Keratinocyte (primary cell): ENCODE data around the gene VPS18. TPM values are rescaled to one million over a fixed set of nuclear protein-coding genes. Genes with fewer than 3 reads are reported as not detected.

ENCODE experiments used
- DNase-seq: peaks from one replicate; pipeline ENCODE4 v3.0.0-alpha.2; 2011; ENCODE audit warnings: low read depth, missing footprints, low spot score
- FAIRE-seq: peaks from 2 replicates; lab custom pipeline; 2011; peaks lifted over from hg19 to GRCh38; lab: Jason Lieb, UNC
- H2AFZ ChIP-seq: 2 replicates; pipeline ENCODE4 v1.6.0; 2012; ENCODE audit warnings: low read length, control low read depth, inconsistent platforms; ENCODE audit not compliant: control insufficient read depth
- H3K27ac ChIP-seq: 2 replicates; pipeline ENCODE4 v1.5.1; 2011; ENCODE audit warnings: low read length; ENCODE audit not compliant: control insufficient read depth, insufficient read depth
- H3K27me3 ChIP-seq: 3 replicates; pipeline ENCODE4 v1.6.0; 2011; ENCODE audit warnings: low read length; ENCODE audit not compliant: control insufficient read depth, insufficient read depth; ENCODE audit errors: extremely low read depth
- H3K36me3 ChIP-seq, 2 experiments: 2 replicates in 1 of 2; 3 replicates in 1 of 2; pipeline ENCODE4 v1.5.1; 2011; ENCODE audit warnings: low read length in 2 of 2, mild to moderate bottlenecking in 1 of 2; ENCODE audit not compliant: control insufficient read depth in 2 of 2, insufficient read depth in 2 of 2; ENCODE audit errors: extremely low read depth in 1 of 2
- H3K4me1 ChIP-seq: 3 replicates; pipeline ENCODE4 v1.5.1; 2011; ENCODE audit warnings: low read length; ENCODE audit not compliant: control insufficient read depth, insufficient read depth; ENCODE audit errors: extremely low read depth
- H3K4me2 ChIP-seq: 3 replicates; pipeline ENCODE4 v1.6.0; 2011; ENCODE audit warnings: low read depth, low read length; ENCODE audit not compliant: control insufficient read depth, insufficient read depth; ENCODE audit errors: extremely low read depth
- H3K4me3 ChIP-seq, 3 experiments: fragments of 200-600 bp in 1 of 3; sonication (generic) in 1 of 3; 2 replicates in 2 of 3; 3 replicates in 1 of 3; pipeline ENCODE4 v1.5.1; 2011 to 2016; ENCODE audit warnings: low read length in 3 of 3, mild to moderate bottlenecking in 3 of 3, control low read depth in 2 of 3, inconsistent platforms in 1 of 3, low read depth in 1 of 3, mixed read lengths in 1 of 3, mixed run types in 1 of 3, moderate library complexity in 1 of 3; ENCODE audit not compliant: control insufficient read depth in 2 of 3, insufficient read depth in 2 of 3; ENCODE audit errors: extremely low read depth in 1 of 3
- H3K79me2 ChIP-seq: 2 replicates; pipeline ENCODE4 v1.6.0; 2012; ENCODE audit warnings: low read length; ENCODE audit not compliant: control insufficient read depth, insufficient read depth
- H3K9ac ChIP-seq: 3 replicates; pipeline ENCODE4 v1.6.0; 2011; ENCODE audit warnings: low read length; ENCODE audit not compliant: control insufficient read depth, insufficient read depth; ENCODE audit errors: extremely low read depth
- H3K9me1 ChIP-seq: 3 replicates; pipeline ENCODE4 v1.6.0; 2011; ENCODE audit warnings: low read length; ENCODE audit not compliant: control insufficient read depth, insufficient read depth; ENCODE audit errors: extremely low read depth
- H3K9me3 ChIP-seq: 2 replicates; pipeline ENCODE4 v1.5.1; 2012; ENCODE audit warnings: low read depth, low read length; ENCODE audit not compliant: control insufficient read depth
- H4K20me1 ChIP-seq: 3 replicates; pipeline ENCODE4 v1.6.0; 2011; ENCODE audit warnings: low read length; ENCODE audit not compliant: control insufficient read depth, insufficient read depth; ENCODE audit errors: extremely low read depth
- CTCF ChIP-seq, 3 experiments: IDR thresholded peaks in 1 of 3; conservative IDR thresholded peaks in 1 of 3; optimal IDR thresholded peaks in 1 of 3; 2 replicates in 2 of 3; 3 replicates in 1 of 3; pipeline versions ENCODE3 to v1.5.1; 2011; ENCODE audit warnings: low read length in 3 of 3, mild to moderate bottlenecking in 3 of 3, moderate library complexity in 2 of 3, control low read depth in 1 of 3, inconsistent platforms in 1 of 3; ENCODE audit not compliant: insufficient read depth in 2 of 3; ENCODE audit errors: extremely low read depth in 1 of 3
- EZH2 ChIP-seq: IDR thresholded peaks from one replicate; pipeline ENCODE4 v1.6.1; 2012; ENCODE audit warnings: inconsistent platforms, mild to moderate bottlenecking, low read length, moderate library complexity
- dilution Hi-C: fragments of 300-500 bp; cut with MboI; formaldehyde crosslinking; loops from one replicate; pipeline ENCODE4 v1.7.0; 2020; ENCODE audit warnings: low sequenced_read_pairs; ENCODE audit not compliant: extremely low pct_ligation_motif_present
- polyA plus RNA-seq, 5 experiments: library from polyadenylated mRNA; depleted of rRNA in 3 of 5; stranded (reverse) in 3 of 5; stranded (forward) in 1 of 5; unstranded in 1 of 5; fragments of >200 nt; gene quantifications; 1 replicate in 1 of 5; 2 replicates in 3 of 5; 3 replicates in 1 of 5; pipeline versions ENCODE4 v1.2.1 to v1.2.3, GENCODE V29; 2011 to 2012; ENCODE audit warnings: missing spikeins in 2 of 5, low read depth in 1 of 5, low replicate concordance in 1 of 5

The VPS18 gene
- polyA plus RNA-seq, 1 donor (not counting 4 experiments of a cell fraction or from before 2014, with no cell fraction given): 11.6 TPM

GRCh38 chr15:40886586-40886985, 7.7 kb upstream of the VPS18 start:
- dilution Hi-C loops: loop anchor here (10.0 kb wide), 1 partner anchor 102 kb away; no protein-coding TSS in a partner anchor
- H2AFZ ChIP-seq: no peak overlapping the region
- TF ChIP-seq CTCF (optimal IDR thresholded peaks at IDR 0.05 in 1 of 3, IDR thresholded peaks at IDR 0.05 in 1 of 3, conservative IDR thresholded peaks at IDR 0.05 in 1 of 3; ENCODE audit: extremely low read depth in 1 of 3, insufficient read depth in 2 of 3, low read length in 3 of 3): no peak
- TF ChIP-seq EZH2: no peak

GRCh38 chr15:40889112-40889511, 5.1 kb upstream of the VPS18 start:
- Histone ChIP-seq H3K4me2 (no peak overlapping the region), H3K4me3 (no peak overlapping the region), H3K79me2 (no peaks in the 10 kb centered on the region), H3K9ac (no peak overlapping the region), H2AFZ (no peak overlapping the region), H4K20me1 (no peaks in the 10 kb centered on the region), H3K9me1 (no peaks in the 10 kb centered on the region), H3K4me1 (peaks cover 8% of the 10 kb centered on the region), H3K27me3 (no peaks in the 10 kb centered on the region), H3K9me3 (no peaks in the 10 kb centered on the region), H3K36me3 (no peaks in the 10 kb centered on the region), H3K27ac (no peak overlapping the region)
- dilution Hi-C loops: loop anchor here (10.0 kb wide), 1 partner anchor 104 kb away; no protein-coding TSS in a partner anchor
- FAIRE-seq: no peak
- no peak for TF ChIP-seq CTCF (optimal IDR thresholded peaks at IDR 0.05 in 1 of 3, IDR thresholded peaks at IDR 0.05 in 1 of 3, conservative IDR thresholded peaks at IDR 0.05 in 1 of 3; ENCODE audit: extremely low read depth in 1 of 3, insufficient read depth in 2 of 3, low read length in 3 of 3)
- TF ChIP-seq EZH2: no peak
- DNase-seq: no peak

More at GRCh38 chr15:40886586-40886985, 7.7 kb upstream of the VPS18 start:
- Histone ChIP-seq H3K4me2 (no peak overlapping the region), H3K27ac (no peak overlapping the region), H3K36me3 (no peaks in the 10 kb centered on the region), H3K9me3 (no peaks in the 10 kb centered on the region), H3K4me1 (no peaks in the 10 kb centered on the region), H3K4me3 (no peak overlapping the region), H3K79me2 (no peaks in the 10 kb centered on the region), H3K9me1 (no peaks in the 10 kb centered on the region), H3K27me3 (no peaks in the 10 kb centered on the region), H3K9ac (no peak overlapping the region), H4K20me1 (no peaks in the 10 kb centered on the region)
- FAIRE-seq: no peak
- no peak for DNase-seq
